Measurements from ENCODE around the gene FBXL3.
"Not testable (repeated sequence)": the region's sequence is repeated elsewhere in the genome, so short reads cannot be mapped to it uniquely, and the experiment has no call there.

FBXL3 gene

GRCh38 chr13:76982061-76982460, 44.9 kb downstream of the FBXL3 start:
- no peak for DNase-seq (ENCODE audit: low spot score)

GRCh38 chr13:76980075-76980718, 46.8 kb downstream of the FBXL3 start:
- peak; percentile 84 for DNase-seq (ENCODE audit: low spot score)

DNA sequence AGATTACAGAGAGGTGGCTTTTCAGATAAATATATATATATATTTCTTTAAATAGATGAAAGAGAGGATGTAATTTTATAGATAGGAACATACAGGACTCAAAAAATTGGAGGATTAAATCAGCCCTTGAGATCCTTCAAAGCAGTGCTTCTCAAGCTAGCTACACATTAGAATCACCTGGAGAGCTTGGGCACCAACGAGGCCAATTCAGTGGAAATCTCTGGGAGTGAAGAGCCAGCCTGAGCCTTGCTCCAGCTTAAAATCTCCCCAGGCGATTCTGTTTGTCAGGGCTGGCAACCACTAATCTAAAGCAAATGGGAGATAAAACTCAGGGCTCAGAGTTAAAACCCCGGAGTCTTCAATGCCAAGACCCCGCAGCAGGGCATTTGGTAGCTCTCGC, 50.0 kb downstream of the FBXL3 start:
- DNase-seq (ENCODE audit: low spot score) = no peak

DNA sequence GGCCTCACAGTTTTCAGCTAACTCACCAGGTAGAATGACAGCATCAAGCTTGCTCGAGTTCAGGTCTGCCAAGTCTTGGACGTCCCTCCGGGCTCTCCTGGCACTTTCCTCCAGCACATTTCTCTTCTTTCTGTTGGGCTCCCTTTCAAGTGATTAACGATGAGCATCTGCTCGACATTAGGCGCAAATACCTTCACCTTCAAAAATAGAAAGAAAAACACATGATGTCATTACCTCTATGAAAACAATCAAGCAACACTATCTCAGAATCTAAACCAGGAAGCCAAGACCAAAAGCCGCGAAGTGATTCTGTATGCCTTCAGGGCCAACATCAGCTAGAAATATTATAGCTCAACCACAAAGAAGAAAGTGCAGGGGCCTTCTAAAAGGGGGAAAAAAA, 50.5 kb downstream of the FBXL3 start:
- no peak for DNase-seq (ENCODE audit: low spot score)

DNA sequence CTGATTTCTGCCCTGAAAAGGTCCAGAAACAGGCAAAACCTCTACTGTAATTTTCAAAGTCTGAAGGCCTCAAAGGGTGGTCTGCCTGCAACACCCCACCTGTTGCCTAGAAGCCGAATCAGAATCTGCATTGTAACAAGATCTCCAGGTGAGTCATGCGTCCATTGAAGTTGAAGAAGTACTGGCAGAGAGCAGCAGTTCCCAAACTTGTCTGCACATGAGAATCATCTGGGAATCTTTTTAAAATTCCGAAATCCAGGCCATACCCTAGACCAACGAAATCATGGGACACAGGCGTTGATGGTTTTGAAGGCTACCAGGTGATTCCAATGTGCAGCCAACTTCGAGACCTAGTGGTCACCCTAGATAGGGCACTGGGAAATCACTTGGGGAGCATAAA, 51.1 kb downstream of the FBXL3 start:
- no peak for DNase-seq (ENCODE audit: low spot score)

DNA sequence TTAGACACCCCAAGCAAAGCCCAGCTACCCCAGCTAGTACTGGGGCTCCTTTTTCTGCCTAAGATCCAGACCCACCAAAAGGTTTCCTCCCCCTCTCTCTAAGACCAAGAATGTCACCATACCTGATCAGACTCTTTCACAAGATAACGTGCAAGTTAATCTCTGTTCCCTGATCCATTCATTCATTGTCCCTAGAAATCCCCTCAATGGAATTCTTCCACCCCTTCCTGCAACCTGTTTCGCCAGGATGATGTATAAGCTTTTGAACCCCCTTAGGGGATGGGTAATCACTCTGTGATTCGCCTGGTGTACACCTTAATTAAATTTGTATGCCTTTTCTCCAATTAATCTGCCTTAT, 52.4 kb downstream of the FBXL3 start:
- DNase-seq (ENCODE audit: low spot score) = no peak

DNA sequence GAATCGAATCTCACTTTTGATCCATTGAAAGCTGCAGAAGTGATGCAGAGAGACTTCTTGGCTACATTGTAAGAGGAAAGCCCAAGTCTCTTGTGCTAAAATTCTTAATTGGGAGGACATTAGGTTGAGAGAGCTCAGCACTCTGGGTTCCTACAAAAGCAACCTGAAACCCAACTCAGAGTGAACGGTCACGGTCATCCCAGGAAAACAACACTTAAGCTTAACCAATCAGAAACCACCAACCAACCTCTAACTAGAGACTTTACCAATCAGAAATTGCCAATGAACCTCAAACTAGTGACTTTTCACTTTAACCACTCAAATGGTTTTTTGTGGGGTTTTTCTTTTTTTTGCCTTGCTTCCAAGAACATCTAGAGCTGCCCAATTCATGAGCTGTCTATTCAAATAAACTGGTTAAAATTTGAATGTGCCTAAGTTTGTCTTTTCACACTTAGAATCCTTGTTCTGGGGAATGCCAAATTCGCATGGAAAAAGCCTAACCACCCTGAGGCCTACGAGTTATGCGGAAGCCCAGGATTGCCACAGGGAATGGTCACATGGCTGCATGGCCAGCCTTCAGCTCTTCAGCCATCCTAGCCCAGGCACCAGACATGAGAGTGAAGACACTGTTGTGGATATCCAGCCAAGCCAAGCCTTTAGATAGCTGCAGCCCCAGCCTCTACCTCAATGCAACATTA, 52.9 kb downstream of the FBXL3 start:
- DNase-seq (ENCODE audit: low spot score) = no peak

DNA sequence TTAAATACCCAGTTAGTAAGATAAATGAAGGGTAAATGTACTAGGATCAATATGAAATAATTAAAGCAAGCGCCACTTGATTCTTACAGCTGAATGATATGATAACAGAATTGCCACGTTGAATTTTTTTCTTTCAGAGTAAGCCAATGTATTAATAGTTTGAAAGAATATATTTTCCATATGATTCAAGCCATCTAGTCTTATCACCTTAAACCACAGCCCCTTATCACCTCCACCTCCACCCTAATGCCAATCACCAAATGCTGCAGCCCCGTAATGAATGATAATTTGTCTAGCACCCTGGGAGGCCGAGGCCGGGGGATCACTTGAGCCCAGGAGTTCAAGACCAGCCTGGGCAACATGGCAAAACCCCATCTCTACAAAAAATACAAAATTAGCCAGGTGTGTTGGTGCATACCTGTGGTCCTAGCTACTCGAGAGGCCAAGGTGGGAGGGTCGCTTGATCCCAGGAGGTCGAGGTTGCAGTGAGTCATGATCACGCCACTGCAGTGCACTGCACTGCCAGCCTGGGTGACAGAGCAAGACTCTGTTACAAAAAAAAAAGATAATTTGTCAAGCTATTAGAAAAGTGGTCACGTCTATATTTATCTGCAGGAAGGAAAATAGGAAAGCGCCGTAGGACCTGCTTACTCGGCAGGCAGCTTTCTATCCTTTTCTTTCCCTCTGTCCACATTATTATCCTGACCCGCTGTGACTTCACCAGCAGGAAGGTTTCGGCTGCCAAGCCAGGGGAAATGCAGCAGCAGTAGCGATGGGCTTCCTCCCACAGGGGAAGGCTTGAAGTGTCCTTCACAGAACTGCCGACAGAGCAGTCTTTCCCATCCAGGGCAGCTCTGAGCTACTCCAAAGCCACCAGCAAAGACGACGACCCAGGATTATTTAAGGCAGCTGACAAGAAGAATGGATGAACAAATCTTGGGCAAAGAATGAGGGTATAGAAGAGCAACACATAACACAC, 54.8 kb downstream of the FBXL3 start:
- DNase-seq (ENCODE audit: low spot score) = no peak

- DNase-seq (ENCODE audit: low spot score) = no peak
Measured at GRCh38 chr13:76971215-76971614, 55.7 kb downstream of the FBXL3 start.

DNA sequence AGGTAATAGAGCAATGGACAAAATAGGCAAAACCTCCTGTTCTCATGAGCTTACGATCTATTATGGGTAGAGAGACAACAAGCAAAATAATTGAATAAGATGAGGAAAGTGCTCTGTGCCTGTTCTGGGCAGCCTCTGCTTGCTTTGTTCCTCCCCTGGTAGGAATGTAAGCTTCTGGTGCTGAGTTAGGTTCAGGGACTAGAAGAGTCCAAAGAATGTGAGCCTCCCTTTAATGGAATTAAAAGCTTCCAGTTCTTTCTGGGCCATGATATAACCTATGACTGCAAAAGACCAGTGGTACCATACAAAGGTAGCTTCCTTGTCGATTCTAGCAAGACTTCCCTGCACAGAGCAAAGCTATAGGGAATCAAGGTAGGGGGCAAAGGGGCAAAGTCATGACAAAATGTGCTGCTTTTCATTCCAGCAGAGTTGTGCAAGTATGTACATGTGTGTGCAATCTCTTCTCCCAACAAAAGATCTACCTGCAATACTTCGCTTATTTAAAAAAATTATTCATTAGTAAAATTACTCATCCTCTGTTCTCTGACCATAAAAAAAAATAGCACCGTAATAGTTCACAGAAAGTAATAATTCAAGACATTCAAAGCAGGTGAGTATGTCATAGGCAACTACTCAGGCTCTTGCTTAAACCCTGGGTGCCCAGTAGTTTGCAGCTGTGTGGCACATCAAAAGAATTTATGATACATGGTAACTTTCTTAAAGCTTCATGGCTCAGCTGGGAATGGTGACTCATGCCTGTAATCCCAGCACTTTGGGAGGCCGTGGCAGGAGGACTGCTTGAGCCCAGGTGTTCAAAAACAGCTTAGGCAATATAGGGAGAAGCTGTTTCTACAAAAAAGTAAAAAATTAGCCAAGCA, 57.2 kb downstream of the FBXL3 start:
- no peak for DNase-seq (ENCODE audit: low spot score)

- DNase-seq (ENCODE audit: low spot score) = no peak
Measured at GRCh38 chr13:76968041-76968440, 58.9 kb downstream of the FBXL3 start.

- no peak for DNase-seq (ENCODE audit: low spot score)
Measured at GRCh38 chr13:76967031-76967430, 59.9 kb downstream of the FBXL3 start.

DNA sequence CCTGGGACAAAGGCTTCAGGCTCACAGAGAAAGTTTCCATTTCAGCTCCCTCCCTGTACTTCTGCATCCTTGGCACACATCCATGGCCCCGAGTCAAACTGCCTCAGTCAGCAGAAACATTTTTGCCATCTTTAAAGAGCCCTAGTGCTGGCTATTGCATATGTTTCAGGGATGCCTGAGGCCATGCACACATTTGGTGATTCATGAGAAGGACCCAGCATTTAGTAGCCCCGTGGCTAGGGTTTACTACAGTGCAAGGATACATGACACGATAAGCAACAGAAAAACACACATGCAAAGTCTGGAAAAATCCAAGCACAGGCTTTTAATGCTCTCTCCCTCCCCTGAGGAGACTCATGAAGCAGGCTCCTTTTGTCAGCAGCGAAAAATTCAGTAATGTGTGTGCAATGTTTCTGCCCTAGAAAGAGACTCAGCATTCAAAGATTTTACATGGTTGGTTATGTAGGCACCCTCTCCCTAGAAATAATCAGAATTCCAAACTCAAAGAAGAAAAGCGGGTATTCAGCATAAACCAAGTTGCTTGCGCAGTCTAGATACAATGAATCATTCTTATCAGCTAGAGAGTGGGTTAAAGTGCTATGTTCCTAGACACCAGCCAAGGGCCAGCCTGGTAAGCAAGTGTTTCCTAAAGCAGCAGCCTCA, 61.1 kb downstream of the FBXL3 start:
- no peak for DNase-seq (ENCODE audit: low spot score)

GRCh38 chr13:76959734-76960133, 67.2 kb downstream of the FBXL3 start:
- not testable (repeated sequence) for DNase-seq (ENCODE audit: low spot score)

DNA sequence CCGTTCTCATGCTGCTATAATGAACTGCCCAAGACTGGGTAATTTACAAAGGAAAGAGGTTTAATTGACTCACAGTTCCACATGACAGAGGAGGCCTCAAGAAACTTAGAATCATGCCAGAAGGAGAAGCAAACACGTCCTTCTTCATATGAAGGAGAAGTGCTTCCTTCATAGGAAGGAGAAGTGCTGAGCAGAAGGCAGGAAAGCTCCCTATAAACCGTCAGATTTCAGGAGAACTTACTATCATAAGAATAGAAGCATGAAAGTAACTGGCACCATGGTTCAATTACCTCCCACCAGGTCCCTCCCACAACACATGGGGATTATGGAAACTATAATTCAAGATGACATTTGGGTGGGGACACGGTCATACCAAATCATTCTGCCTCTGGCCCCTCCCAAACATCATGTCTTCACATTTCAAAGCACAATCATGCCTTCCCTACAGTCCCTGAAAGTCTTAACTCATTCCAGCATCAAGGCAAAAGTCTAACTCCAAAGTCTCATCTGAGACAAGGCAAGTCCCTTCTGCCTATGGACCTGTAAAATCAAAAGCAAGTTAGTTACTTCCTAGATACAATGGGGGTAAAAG, 68.0 kb downstream of the FBXL3 start:
- no peak for DNase-seq (ENCODE audit: low spot score)

GRCh38 chr13:76955661-76956060, 71.3 kb downstream of the FBXL3 start:
- DNase-seq (ENCODE audit: low spot score) = no peak
